ENCODE results near the gene SRSF9. TPM values are rescaled to one million over a fixed set of nuclear protein-coding genes. Genes with fewer than 3 reads are reported as not detected.

SRSF9 gene
- total and polyA plus RNA-seq, 2 donors (not counting 1 experiment from before 2014, with no cell fraction given), result 96.3 to 157 TPM

- intact Hi-C loops (cut with micrococcal nuclease), result loop anchor here (1.0 to 10.0 kb wide), 12 partner anchors 8 to 1829 kb away; partner anchors contain the start of genes DYNLL1, GATC, MLEC and POP5
Observed at GRCh38 chr12:120438495-120439198, 30.9 kb downstream of the SRSF9 start.

More at GRCh38 chr12:120438495-120439198, 30.9 kb downstream of the SRSF9 start:
- Mint-ChIP-seq H3K27me3 (peaks cover 3% of the 10 kb centered on the region), H3K9me3 (ENCODE audit: insufficient read depth) (no peaks in the 10 kb centered on the region), H3K4me1 (peaks cover 26% of the 10 kb centered on the region), H3K27ac (peak overlapping the region; percentile 96), H3K4me3 (peak overlapping the region; percentile 91)
- WGBS (ENCODE audit: insufficient coverage), result 38% methylated on average over 12 of the region's 17 CpGs
- Histone ChIP-seq H3K36me3 (replicated peaks in 1 of 2; ENCODE audit: control extremely low read depth in 1 of 2, control insufficient read depth in 1 of 2, extremely low read depth in 1 of 2, insufficient read depth in 2 of 2, low read length in 1 of 2) (peaks cover under 1 to 30% of the 10 kb centered on the region in 2 experiments), H4K20me1 (ENCODE audit: control insufficient read depth, insufficient read depth, low read length, poor library complexity, severe bottlenecking) (peaks cover 22% of the 10 kb centered on the region), H2AFZ (ENCODE audit: insufficient read depth, low read depth, low read length, poor library complexity, severe bottlenecking) (peak overlapping the region; percentile 95), H3K4me3 (ENCODE audit: control extremely low read depth in 1 of 5, extremely low read depth in 1 of 5, insufficient read depth in 1 of 5, low read depth in 2 of 5, low read length in 4 of 5) (peak overlapping the region; percentile 73 to 86 (median 83)), H3K27ac (ENCODE audit: low read length in 2 of 2) (peak overlapping the region; percentile 70 to 84), H3K79me2 (ENCODE audit: control insufficient read depth, insufficient read depth, low read length) (peaks cover 37% of the 10 kb centered on the region), H3K4me1 (ENCODE audit: control insufficient read depth in 2 of 2, insufficient read depth in 2 of 2, low read length in 2 of 2) (peaks cover 18 to 20% of the 10 kb centered on the region in 2 donors), H3K27me3 (replicated peaks in 1 of 4; ENCODE audit: control extremely low read depth in 1 of 4, control insufficient read depth in 3 of 4, insufficient read depth in 4 of 4, low read length in 3 of 4) (no peaks in the 10 kb centered on the region), H3K9me3 (ENCODE audit: control extremely low read depth in 1 of 3, control insufficient read depth in 2 of 3, insufficient read depth in 1 of 3, low read length in 2 of 3) (no peaks in the 10 kb centered on the region), H3K4me2 (replicated peaks; ENCODE audit: low read depth, low read length, poor library complexity, severe bottlenecking) (peak overlapping the region; percentile 88), H3K9ac (ENCODE audit: low read length) (peak overlapping the region; percentile 89)
- CTCF ChIA-PET, result interaction anchor here (0.7 to 1.6 kb wide), 15 partner anchors 11 to 533 kb away, joined by 3 to 7 read pairs (median 4); partner anchors contain the start of genes MLEC, POP5, RNU4-1 and SRSF9
- POLR2A ChIA-PET, result interaction anchor here (0.7 to 1.4 kb wide), 4 partner anchors 97 to 466 kb away, joined by 5 to 7 read pairs (median 6); partner anchors contain the start of gene SIRT4
- TF ChIP-seq CTCF (IDR thresholded peaks at IDR 0.05) (no peak), EZH2 (IDR thresholded peaks at IDR 0.05; ENCODE audit: borderline replicate concordance, insufficient read depth, low read depth, low read length, poor library complexity, severe bottlenecking) (no peak)
- ATAC-seq (ENCODE audit: low read depth) (no peak), DNase-seq (no peak)
